Hematopoietic multipotent progenitor cell treated with erythropoietin and hydrocortisone succinate and interleukin-3 and kit ligand, for 15 days (in vitro differentiated cells): ENCODE measurements around the gene SLC13A4.
A peak's percentile ranks its signal among the peaks of the same experiment; 100 is the strongest.
"Not testable (repeated sequence)": the region's sequence is repeated elsewhere in the genome, so short reads cannot be mapped to it uniquely, and the experiment has no call there.

Experiments
- DNase-seq: peaks from one replicate; pipeline ENCODE4 v3.0.0-alpha.2; 2015; ENCODE audit warnings: low spot score

Gene SLC13A4

DNA sequence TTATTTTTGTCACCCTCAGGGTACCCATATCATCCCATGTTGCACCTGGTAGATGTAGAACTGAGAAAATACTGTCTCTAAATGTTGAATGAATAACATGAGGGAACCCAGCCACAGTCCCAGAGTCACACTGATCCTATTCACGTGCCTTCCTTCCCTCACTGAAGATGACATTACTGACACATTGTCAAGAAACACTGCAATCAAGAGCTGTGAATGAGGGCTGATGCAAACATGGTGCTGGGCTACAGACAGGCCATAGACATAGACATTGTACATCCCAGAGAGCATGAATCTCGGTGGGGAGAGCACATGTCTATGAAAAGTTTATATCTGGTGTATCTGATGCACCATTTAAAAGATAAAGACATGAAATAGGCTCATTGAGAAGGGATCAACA, 9.8 kb downstream of the SLC13A4 start:
- no peak for DNase-seq

GRCh38 chr7:135717693-135718092, 10.3 kb downstream of the SLC13A4 start:
- no peak for DNase-seq

GRCh38 chr7:135716677-135717238, 11.2 kb downstream of the SLC13A4 start:
- no peak for DNase-seq

DNA sequence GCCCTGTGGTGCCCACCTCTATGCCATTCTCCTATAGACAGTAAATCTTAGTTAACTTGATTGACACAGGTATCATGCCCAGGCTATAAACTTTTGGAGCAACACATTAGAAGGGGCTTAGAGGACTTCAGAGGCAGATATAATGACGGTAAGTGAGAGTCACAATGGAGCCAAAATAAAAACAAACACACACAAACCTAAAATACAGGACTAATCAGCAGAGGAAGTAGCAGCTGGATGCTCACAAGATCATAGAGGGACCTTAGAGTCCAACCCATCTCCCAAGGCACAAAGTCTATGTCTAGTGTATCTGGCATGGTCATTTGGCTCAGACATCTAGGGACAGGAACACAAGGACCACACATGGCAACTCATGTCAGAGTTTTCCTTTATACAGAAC, 12.3 kb downstream of the SLC13A4 start:
- no peak for DNase-seq

GRCh38 chr7:135715055-135715522, 12.9 kb downstream of the SLC13A4 start:
- no peak for DNase-seq

- DNase-seq = no peak
Measured at GRCh38 chr7:135714534-135715009, 13.4 kb downstream of the SLC13A4 start.

DNA sequence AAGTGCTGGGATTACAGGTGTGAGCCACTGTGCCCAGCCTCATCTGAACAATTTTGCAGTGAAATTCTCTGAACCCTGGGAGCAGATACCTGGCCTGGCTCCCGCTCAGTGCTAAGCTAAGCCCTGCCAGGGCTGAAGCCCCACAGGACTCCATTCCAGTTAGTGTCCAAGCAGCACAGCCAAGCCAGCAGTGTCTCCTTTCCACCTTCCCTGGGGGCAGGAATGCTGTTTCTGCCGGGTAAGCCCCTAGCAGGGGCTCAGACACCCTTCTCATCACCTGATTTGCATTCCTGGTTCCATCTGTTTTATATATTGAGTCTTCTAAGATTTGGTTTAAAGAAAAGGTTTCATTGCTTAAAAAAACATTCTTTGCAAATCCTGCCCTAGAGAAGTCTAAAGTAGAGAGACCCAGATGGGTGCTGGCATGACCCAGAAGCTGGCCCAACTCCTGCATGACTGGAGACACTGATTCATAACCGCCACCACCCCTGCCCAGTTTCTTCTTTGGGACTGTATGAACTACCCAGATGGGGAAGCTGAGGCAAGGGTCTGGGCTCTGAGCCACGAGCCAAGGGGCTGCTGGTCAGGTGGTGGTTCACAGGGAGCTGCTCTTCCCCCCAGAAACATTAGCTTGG, 14.0 kb downstream of the SLC13A4 start:
- no peak for DNase-seq

DNA sequence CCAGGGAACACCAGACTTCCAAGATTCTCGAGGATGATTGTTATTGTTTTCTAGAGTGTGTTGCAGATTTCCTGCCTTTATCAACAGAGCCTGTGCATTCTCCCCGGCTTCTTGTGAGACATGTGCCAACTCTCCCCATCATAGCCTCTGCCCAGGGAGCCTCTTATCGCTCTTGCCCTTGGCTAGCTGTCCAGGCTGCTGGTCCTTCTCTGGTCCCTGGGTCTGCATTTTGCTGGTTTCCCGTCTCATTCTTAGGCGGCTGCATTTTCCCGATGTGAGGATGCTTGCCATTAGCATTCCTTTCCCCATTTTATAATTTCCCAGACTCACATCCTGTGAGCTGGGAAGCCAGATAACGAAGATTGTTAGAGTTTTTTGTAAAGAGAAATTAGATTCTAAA, 15.2 kb downstream of the SLC13A4 start:
- no peak for DNase-seq

- no peak for DNase-seq
Measured at GRCh38 chr7:135712182-135712782, 15.7 kb downstream of the SLC13A4 start.

GRCh38 chr7:135711139-135711469, 16.9 kb downstream of the SLC13A4 start:
- DNase-seq = no peak

DNA sequence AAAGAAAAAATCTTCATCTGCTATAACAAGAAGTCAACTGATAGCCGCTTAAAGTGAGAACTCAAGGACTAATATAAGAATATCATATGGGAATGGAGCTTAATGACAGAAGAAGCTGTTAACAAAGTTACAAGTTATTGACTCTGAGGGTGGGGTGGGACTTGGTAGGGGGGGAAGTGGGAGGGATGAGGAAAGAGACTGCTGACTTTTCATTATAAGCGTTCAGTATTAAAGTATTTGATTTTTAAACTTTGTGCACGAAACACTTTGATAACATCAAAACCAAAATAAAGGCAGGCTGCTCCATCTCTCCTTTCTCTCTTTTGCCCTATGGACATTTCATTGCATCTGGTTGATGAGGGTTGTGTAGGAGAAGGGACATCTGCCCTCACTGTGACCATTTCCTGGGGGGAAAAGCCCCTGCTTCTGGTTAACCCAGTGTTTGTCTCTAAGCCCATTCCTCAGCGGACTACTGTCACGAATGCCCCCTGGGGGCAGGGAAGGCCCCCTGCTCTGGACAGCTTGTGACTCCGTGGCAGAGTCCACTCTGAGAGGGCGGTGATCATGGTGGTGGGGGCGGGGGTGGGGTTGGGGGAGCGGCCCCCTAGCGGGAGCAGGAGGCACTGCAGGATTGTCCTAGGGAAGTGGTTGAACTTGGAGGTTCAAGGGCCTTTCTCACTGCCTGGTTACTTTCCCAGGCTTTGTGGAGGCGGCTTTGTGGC, 17.4 kb downstream of the SLC13A4 start:
- DNase-seq = peak; percentile 66

DNA sequence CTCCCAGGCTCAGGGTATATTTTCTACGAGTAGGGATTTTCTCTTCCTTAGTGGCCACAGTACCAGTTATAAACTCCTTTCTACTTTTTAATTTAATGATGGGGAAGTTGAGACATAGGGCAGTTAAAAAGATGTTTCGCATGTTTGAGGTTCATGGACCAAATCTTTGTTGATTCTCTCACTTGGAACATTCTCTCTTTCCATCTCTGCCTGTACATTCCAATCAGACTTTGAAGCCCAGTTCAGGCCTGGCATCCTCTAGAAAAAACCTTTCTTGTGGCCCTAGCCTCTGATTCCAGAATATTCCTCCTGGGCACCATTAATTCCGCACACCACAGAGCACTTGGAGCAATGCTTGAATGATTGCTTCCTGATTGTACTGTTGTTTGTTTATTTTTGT, 18.5 kb downstream of the SLC13A4 start:
- no peak for DNase-seq

DNA sequence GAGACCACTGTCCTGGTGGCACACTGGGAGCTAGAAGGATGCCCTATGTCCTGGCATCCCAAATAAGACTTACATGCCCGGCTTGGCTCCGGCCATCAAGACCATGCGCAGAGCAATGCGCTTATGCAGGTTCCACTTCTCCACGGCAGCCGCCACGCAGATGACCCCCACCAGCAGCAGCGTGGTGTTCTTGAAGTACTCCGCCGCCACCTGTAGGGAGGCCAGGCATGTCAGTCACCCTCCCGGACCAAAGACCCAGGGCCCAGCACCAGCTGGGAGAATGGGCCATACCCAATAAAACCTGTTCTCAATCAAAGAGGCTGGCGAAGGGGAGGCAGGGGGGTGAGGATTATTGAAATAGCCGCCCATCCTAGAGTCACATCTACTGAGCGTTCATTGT, 19.9 kb downstream of the SLC13A4 start:
- DNase-seq = no peak

DNA sequence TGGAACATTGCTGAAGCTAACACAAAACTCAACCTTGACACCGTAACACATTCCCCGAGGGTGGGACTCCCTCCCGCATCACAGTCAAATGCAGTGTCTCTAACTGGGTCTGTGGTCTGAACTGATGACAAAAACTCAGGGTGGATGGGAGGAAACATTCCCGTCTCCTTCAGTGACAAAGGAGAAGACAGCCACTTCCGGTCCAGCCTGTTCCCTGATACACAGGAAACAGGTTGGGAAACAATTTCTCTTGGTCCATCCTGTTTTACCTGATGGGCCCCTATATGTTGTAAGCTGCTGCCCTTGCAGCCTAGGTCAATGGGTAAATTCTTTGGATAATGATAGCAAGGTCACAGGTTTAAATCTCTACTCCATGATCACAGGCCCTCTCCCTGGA, 20.4 kb downstream of the SLC13A4 start:
- no peak for DNase-seq

- DNase-seq = no peak
Measured at GRCh38 chr7:135706858-135707569, 21.0 kb downstream of the SLC13A4 start.

DNA sequence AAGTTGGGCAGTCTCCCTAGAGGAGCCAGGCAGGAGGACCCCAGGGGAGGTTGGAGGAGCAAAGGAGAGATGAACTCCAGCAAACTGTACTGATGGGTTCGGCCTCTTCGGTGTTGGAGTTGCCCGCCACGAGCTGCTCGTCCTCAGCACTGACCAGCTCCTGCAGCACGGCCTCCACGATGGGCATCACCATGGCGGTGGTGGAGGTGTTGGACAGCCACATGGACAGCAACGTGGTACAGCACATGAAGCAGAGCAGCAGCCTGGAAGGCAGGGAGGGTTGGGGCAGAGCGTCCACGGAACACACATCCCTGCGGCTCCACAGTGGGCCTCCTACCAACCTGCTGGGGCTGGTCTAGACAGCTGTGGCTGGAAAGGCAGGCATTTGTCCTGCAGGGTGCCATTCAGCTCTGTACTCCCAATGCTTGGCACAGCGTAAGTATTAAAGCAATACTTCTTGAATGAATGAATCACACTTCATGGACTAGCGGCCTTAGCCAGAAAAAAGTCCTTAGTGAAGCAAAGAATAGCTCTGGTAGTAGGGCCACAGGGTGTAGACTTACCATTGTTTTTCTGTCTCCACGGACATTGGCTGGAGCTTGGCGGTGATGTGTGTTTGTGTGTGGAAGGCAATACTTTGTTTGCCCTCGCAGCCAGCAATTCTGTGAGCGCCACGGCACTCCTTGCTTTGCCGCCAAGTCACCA, 21.8 kb downstream of the SLC13A4 start:
- no peak for DNase-seq

DNA sequence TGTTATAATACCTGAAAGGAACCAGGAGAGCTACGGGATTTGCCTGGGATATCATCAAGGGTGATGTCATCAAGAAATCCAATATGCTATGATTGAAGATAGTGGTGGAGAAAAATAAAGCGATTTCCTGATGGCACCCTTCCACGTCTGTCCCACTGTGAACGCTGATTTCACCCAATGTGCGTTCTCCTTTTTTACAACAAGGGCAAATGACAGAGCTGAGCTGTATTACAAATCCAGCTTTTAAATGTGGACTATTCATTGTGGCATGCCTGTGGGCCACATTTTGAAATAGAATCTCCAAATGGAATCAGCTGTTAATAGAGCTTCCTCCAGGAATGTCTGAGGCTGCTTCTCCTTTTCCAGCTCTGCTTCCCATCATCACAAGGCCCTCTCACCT, 23.3 kb downstream of the SLC13A4 start:
- DNase-seq = no peak

DNA sequence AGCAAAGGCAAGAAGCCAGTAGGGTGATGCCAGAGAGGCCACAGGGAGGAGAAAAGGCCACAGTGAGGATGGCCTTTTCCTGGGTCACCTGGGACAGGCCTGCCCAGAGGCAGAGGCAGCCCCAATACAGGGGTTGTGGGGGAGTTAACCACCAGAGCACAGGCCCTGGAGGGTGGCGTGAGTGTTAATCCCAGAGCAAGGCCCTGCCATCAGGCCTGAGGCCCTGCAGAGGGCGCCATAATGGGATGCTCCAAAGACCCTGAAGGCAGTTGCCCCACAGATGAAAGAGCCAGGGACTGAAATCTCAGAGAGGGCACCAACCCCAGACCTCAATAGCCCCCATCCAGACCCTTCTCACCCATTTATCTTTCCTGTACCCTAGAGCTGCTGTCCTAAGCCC, 23.9 kb downstream of the SLC13A4 start:
- DNase-seq = peak; percentile 27

DNA sequence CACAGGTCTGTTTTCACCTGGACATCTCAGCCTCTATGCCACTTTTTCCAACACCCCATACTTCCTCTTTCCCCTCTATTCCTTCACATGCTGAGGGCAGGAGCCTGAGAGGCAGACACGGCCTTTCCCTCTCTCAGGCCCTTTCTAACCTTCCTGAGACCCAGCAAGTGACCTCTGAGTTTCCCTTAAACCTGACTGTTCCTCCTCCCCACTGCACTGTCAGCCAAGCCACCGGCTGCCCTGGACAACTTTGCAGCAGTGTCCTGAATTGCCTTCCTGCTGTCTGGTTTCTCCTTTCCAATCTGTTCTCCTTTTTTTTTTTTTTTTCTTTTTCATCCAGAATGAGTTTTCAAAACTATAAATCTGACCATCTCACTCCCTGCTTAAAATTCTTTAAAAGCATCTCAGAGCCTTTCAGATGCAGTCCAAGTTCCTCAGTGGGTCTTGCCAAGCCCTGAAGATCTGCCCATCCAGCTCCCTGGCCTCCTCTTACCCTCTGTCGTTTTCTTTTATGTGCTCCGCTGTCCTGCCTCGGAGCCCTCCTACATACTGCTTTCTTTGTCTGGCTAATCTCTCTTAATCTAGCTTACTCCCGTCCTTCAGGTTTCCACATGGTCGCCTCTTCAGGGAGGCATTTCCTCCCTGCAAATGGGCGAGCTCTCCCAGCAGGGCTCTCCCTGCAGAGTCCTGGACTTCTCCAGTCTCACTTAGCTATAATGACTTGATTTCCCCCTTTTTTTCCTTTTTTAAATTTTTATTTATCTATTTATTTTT, 30.5 kb downstream of the SLC13A4 start:
- DNase-seq = no peak

- no peak for DNase-seq
Measured at GRCh38 chr7:135693558-135693957, 34.4 kb downstream of the SLC13A4 start.

- DNase-seq = not testable (repeated sequence)
Measured at GRCh38 chr7:135692606-135693005, 35.4 kb downstream of the SLC13A4 start.
